ENCODE data around the gene TMEM212. TPM values are rescaled to one million over a fixed set of nuclear protein-coding genes. Genes with fewer than 3 reads are reported as not detected.
A peak's percentile ranks its signal among the peaks of the same experiment; 100 is the strongest.

Gene TMEM212
- total RNA-seq, result not detected in 2 replicates

GRCh38 chr3:171842864-171843518 is at the start of gene TMEM212:
TSS of gene TMEM212 (plus strand) at chr3:171843349. CDS start at chr3:171843384, 35 bp downstream.
- peak; percentile 81 for DNase-seq

GRCh38 chr3:171796625-171797264 is 46.4 kb upstream of the TMEM212 start:
- DNase-seq, result no peak

- no peak for DNase-seq
These were observed 45.9 kb upstream of the TMEM212 start for GRCh38 chr3:171797265-171797679.

DNA sequence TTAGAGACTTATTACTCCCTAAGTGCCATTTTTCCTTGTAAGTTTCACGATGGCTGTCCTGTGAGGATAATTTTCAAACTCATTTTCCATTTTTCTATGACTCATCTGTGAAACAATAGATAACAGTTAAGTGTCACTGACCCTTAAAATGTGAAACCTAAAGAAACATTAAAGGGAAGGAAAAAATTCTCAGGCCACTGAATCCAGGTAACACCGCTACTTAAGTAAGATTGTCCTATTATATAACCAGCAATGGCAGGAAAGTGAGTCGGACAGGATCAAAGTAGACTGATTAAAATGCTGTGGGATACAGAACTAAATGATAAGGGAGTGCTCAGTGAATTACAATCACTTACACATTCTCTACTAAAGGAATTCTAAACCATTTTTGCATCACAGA is 45.3 kb upstream of the TMEM212 start:
- DNase-seq, result peak; percentile 78

- no peak for DNase-seq
These were observed 43.6 kb upstream of the TMEM212 start for GRCh38 chr3:171799501-171799900.

- DNase-seq, result peak; percentile 97
These were observed 41.2 kb upstream of the TMEM212 start for GRCh38 chr3:171801738-171802589.

GRCh38 chr3:171802590-171802956 is 40.6 kb upstream of the TMEM212 start:
- no peak for DNase-seq

- no peak for DNase-seq
These were observed 40.1 kb upstream of the TMEM212 start for GRCh38 chr3:171803044-171803443.

DNA sequence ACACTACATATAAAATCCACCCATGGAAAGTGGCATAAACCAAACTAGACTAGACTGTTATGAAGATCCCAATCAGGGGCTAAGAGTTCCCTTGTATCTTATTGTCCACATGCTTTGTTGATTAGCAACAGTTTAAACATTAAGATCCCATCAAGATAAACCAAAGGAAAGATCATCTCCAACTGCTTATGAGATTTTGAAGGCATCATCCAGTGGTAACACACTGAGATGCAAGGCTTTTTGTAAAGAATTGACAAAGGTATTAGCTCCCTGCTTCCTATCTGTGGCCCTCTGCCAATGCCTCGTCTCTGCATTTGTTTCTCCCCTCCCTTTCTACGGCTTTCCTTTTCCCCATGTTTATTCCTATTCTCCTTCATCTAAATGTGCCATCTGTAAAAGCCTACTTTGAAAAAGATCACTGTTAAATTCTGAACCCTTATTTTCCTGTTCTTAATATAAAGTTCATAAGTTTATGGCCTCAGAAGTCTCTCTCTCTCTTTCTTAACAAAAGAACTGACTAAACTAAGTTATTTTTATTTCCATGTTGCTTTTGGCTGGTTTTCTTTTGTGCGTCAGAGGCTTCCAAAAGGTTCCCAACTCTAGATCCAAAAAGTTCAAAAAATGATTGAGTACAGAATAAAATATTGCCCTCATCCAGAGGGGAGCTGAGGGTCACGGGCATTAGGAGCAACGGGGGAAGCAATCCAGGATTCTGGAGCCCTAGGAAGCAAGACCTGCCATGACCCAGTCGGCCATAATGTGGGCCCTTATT is 38.3 kb upstream of the TMEM212 start:
- peak; percentile 79 for DNase-seq

GRCh38 chr3:171805687-171806086 is 37.5 kb upstream of the TMEM212 start:
- DNase-seq, result no peak

DNA sequence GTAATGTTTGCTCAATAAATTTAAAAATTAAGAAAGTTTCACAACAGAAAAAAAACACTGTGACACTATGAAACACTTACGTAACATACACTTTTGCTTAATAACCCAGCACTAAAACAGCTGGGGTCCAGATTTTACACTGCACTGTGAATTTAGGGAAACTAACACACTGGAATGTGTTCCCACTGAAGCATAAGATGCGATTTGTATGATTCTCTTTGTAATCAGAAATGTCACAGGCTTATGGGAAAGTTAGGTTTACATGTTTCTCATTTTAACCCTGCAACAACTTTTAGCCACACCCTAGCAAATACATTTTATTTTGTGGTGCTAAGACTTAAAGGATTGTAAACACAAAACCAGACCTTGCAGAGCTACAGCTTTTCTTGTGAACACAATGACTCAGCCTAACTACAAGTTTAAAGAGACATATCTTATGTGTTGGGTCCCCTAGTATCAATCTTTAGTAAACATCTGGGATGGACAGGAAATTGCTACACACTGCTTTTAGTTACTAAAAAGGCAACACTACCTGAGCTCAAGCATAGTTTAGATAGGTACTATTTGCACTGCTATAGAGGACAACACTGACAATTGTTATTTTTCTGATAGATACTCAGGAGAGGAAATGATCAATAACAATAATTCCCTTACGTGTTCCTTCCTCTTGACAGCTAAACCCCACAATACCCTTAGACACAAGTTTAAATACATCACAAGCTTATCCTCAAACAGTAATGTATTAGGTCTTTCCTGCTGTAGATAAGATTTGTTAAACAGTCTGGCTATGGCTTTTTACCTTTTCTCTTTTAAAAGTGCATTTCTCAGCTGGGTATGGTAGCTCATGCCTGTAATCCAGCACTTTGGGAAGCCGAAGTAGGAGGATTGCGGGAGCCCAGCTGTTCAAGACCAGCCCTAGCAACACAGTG is 36.7 kb upstream of the TMEM212 start:
- DNase-seq, result peak; percentile 81

GRCh38 chr3:171807129-171807675 is 35.9 kb upstream of the TMEM212 start:
- DNase-seq, result no peak

DNA sequence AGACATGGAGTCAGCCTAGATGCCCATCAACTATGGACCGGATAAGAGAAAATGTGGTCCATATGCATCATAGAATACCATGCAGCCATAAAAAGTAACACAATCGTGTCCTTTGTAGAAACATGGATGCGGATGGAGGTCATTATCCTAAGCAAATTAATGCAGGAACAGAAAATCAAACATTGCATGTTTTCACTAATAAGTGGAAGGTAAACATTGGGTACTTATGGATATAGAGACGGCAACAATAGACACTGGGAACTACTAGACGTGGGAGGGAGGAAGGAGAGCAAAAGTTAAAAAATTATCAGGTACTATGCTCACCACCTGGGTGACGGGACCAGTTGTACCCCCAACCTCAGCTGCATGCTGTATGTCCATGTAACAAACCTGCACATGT is 35.3 kb upstream of the TMEM212 start:
- DNase-seq, result no peak

DNA sequence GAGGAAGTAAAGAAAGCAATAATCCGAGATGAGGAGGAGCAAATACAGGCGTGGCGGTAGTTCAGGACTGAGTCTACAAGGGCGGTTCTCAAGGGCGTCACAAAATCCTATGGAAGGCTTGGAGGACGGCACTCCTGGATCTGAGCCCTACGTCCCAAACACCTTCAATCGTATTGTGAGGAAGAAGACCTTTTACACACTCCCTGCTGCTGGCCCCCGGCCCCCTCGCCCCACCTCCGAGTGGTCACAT is 33.6 kb upstream of the TMEM212 start:
- DNase-seq, result peak; percentile 82

DNA sequence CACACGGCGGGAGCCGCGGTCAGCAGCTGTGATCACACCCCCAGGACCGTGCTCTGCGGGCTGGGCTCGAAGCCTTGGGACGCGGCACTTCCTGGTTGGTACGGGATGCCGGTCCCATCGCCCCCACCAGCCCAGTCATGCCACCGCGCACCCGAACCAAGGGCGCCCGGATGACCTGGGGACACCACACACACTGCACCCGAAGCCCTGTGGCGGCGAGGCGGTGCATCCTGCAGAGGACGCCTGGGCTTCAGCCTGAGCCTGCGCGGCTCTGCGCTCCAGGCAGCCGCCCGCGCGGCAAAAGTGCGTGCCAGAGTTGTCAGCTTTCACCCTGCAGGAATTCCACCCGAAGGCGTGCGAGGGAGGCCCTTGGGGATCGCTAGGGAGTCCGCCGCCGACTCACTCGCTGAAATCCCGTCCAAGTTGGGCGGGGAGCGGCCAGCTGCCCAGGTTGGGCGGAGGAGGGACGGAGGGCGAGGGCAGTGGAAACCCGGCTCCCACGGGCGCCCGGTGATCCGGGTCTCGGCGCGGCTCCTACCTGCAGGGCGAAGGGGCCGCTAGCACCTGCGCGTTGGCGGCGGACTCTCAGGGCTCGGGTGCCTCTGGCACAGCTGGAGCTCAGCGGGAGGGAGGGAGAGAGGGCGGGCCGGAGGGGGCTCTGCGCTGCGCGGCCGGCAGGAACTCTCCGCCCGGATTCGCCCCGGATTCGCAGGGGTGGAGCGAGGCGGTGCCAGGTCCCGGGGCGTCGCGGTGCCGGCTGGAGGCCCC is 33.1 kb upstream of the TMEM212 start, which contains the start of gene PLD1:
TSS of gene PLD1 (minus strand) at position 623 of the 768 bp plus-strand sequence. CDS start 72,432 bp downstream, outside the sequence.
- DNase-seq, result peak; percentile 84

GRCh38 chr3:171810629-171811294 is 32.4 kb upstream of the TMEM212 start:
- no peak for DNase-seq

DNA sequence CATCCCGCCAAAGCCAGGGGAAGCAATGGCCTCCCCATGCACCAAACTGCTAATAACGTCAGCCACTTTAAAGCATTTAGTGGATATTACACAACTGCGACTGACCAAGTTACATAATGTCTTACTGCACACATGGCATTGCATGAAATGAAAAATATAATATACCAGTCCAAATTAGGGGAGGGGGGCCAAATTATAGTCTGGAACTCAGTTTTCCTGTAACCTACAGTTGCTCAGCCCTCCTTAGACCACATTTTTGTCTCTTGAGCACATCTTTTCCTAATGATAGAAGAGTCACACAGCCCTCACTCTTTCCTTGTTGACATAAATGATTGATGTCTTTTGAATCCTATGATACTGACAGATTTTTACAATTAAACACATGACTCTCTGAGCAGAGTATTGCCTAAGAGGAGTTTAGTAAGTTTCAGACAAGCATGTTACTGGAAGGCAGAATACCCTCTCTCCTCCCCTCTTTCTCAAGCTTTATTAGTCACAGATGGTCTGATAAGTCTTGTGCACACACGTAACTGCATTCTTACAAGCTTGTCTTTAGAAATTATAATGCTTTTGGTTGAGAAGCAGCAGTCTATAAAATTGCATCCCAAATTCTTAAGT is 31.7 kb upstream of the TMEM212 start:
- no peak for DNase-seq

DNA sequence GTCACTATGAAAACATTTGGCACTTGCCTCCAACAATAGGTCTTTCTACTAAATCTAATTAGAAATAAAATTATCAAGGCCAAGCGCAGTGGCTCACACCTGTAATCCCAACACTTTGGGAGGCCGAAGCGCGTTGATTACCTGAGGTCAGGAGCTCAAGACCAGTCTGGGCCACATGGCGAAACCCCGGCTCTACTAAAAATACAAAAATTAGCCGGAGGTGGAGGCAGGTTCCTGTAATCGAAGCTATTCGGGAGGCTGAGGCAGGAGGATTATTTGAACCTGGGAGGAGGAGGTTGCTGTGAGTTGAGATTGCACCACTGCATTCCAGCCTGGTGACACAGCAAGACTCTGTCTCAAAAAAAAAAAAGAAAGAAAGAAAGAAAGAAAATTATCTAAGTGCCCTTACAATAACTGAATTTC is 31.2 kb upstream of the TMEM212 start:
- no peak for DNase-seq

GRCh38 chr3:171812811-171813210 is 30.3 kb upstream of the TMEM212 start:
- DNase-seq, result no peak

Measured in dermis blood vessel endothelial cell (primary cell).